Measurements from ENCODE around the gene KIF5B.
"Not testable (repeated sequence)": the region's sequence is repeated elsewhere in the genome, so short reads cannot be mapped to it uniquely, and the experiment has no call there.

KIF5B gene

DNA sequence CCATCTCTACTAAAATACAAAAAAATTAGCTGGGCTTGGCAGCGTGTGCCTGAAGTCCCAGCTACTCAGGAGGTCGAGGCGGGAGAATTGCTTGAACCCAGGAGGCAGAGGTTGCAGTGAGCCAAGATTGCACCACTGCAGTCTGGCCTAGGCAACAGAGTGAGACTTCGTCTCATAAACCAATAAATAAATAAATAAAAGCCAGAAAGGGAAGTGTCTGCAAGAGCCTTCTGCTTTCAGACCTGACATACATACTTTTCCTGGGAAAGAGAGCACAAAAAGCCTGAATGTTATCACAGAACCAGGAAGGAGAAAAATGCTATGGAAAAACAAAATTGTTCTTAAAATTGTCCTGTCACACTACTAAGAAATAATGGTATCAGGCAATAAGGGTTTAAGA, 4.1 kb upstream of the KIF5B start:
- DNase-seq (ENCODE audit: low read depth in 2 of 3, low spot score in 2 of 3) = no peak

DNA sequence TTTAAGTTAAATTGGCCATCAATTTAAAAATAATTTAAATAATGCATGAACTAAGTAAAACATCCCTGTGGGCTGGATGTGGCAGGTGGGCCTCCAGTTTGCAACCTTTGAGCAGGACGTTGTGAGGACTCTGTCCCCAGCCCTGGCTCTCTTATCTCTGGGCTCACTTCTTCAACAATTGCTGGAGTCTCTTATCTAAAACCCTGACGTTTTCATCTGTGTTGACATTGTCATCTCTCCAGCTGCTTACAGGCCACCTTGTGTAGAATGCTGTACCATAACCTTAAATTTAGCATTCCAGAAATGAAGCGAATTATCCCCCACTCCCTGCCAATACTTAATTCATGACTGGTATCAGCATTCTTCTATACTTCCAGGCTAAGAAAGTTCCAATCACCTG, 3.2 kb upstream of the KIF5B start:
- no peak for DNase-seq (ENCODE audit: low read depth in 2 of 3, low spot score in 2 of 3)

DNA sequence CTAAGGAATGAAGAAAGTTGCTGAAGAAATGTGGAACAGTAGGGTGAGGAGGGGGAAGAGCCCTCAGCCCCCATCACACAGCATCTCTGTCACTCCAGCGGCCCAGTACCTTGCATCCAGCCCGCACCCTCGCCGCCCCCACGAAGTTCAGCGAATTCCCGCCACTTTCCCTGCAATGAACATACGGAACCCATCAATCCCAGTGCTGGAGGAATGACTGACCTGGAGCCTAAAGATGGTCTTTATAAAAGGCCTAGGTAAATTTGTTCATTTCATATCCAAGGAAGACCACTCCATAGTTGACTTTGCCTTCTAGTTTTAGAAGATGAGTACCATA, 779 bp upstream of the KIF5B start:
- no peak for DNase-seq (ENCODE audit: low read depth in 2 of 3, low spot score in 2 of 3)

- peak; percentile 36 to 41 (median 41) for DNase-seq (ENCODE audit: low read depth in 2 of 3, low spot score in 2 of 3)
These were observed 618 bp downstream of the KIF5B start for GRCh38 chr10:32055478-32056135.

GRCh38 chr10:32054094-32054493, 2.1 kb downstream of the KIF5B start:
- no peak for DNase-seq (ENCODE audit: low read depth in 2 of 3, low spot score in 2 of 3)

GRCh38 chr10:32053392-32053791, 2.8 kb downstream of the KIF5B start:
- DNase-seq (ENCODE audit: low read depth in 2 of 3, low spot score in 2 of 3) = not testable (repeated sequence)

GRCh38 chr10:32051926-32052325, 4.3 kb downstream of the KIF5B start:
- DNase-seq (ENCODE audit: low read depth in 2 of 3, low spot score in 2 of 3) = no peak

DNA sequence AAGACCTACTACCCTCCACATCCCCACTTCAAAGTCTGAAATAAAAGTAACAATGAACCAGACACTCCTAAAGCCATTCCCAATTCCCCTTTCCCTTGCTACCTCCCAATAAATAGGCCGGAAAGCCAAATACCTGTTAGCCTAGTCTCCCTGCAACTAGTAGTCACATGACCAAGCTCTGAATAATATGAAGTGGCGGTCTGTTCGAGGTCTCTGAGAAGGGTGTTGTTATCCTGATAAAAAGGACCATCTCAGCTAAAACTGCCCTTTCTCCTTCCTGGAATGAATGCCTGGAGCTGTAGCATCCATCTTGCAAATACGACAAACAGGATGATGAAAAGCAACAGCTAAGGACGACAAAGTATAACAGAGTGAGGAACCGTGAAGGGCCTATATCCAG, 6.0 kb downstream of the KIF5B start:
- DNase-seq (ENCODE audit: low read depth in 2 of 3, low spot score in 2 of 3) = no peak

GRCh38 chr10:32049113-32049512, 7.1 kb downstream of the KIF5B start:
- DNase-seq (ENCODE audit: low read depth in 2 of 3, low spot score in 2 of 3) = no peak

GRCh38 chr10:32048282-32048681, 7.9 kb downstream of the KIF5B start:
- no peak for DNase-seq (ENCODE audit: low read depth in 2 of 3, low spot score in 2 of 3)

DNA sequence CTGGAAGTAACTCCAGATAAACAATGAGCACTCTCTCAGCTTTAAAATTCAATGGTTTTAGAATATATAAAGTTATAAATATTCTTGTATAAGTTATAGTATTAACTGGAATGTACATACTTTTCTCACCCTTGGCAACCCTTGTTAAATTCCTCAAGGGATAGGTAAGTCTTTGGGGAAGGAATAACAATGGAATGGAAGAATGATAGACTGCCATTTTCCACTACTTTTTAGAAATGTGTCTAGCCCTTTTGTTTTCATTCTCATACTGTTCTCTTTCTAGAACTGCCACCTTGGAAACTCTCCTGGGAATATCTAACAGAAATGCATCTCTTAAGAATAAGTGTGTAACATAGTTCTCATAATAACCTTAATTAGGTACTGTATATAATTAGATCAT, 8.3 kb downstream of the KIF5B start:
- no peak for DNase-seq (ENCODE audit: low read depth in 2 of 3, low spot score in 2 of 3)

GRCh38 chr10:32046151-32046550, 10.1 kb downstream of the KIF5B start:
- no peak for DNase-seq (ENCODE audit: low read depth in 2 of 3, low spot score in 2 of 3)

- not testable (repeated sequence) for DNase-seq (ENCODE audit: low read depth in 2 of 3, low spot score in 2 of 3)
These were observed 13.5 kb downstream of the KIF5B start for GRCh38 chr10:32042730-32043129.

DNA sequence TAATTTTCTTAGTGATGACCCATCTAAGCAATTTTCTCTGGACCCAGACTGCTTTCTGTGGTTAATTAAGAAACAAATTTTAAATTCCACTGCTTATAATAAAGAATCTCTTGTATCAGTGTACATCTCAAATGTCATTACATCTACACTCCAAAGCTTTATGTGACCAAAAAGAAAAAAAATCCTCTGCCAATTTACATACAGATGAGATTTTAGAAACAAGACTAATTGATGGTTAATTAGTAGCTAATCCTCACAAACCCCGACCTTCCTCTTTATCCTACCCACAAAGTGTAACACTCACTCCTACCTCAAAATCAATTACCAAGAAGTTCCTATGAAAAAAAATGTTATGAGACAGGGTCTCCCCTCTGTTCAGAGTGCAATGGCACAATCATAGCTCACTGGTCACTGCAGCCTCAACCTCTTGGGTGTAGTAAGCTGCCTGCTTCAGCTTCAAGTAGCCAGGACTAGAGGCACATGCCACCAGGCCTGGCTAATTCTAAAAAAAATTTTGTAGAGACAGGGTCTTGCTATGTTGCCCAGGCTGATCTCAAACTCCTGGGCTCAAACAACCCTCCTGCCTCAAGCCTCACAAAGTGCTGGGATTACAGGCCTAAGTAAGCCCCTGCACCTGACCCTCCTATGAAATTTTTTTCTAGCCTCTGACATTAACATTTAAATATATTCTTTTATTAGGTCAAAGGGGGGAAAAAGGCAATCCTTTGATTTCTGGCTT, 14.8 kb downstream of the KIF5B start:
- DNase-seq (ENCODE audit: low read depth in 2 of 3, low spot score in 2 of 3) = no peak

DNA sequence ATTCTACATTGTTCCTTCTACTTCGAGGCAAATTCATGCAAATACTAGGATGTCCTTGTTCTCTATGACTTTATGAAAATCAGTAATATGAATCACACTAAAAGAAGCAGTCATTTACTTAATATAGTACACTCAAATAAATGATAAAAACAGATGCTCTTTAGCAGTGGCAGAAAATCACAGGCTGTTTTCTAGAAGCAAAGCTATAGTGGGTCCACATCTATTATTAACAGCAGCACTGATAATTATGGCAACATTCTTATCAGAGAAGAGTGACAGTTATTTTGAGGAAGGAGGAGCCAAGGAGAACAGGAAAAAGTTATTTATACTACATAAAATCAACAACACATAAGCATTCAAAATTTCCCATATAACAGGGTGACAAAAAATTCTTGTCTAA, 16.5 kb downstream of the KIF5B start:
- DNase-seq (ENCODE audit: low read depth in 2 of 3, low spot score in 2 of 3) = no peak

DNA sequence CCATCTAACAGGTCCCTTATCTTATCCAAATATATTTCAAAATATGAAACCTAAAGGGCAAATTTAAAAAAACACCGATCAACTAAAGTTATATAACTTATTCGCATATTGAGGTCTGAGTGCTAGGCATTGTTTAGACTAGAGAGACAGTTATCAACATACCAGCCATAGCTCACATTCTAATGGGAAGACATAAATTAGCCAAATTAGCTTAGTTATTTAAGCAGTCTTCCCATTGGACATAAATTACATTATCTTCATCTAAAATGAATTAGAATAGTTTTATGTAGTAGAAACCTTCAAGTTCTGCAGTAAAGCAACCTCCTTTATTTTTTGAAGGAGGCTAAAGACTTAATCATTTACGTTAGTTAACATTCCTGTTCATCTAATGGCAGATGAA, 17.4 kb downstream of the KIF5B start:
- DNase-seq (ENCODE audit: low read depth in 2 of 3, low spot score in 2 of 3) = no peak

- no peak for DNase-seq (ENCODE audit: low read depth in 2 of 3, low spot score in 2 of 3)
These were observed 19.3 kb downstream of the KIF5B start for GRCh38 chr10:32036922-32037321.

DNA sequence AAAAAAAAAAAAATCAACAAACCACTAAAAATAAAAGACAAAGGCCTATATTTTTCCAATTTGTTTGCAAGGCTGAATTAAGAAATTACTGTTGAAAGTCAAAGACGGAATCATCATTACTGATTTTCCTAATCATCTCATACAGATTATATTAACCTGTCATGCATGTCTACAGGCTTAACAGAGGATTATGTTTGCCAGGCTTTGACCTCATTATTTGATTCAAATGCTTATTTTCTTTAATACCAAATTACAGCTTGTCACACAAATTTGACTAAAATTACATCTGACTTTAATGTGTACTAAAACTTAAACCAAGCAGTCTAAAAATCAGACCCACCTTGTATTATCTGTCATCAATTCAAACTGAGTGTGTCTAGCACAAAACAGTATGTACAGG, 21.2 kb downstream of the KIF5B start:
- no peak for DNase-seq (ENCODE audit: low read depth in 2 of 3, low spot score in 2 of 3)

- DNase-seq (ENCODE audit: low read depth in 2 of 3, low spot score in 2 of 3) = no peak
These were observed 23.1 kb downstream of the KIF5B start for GRCh38 chr10:32033171-32033570.

- DNase-seq (ENCODE audit: low read depth in 2 of 3, low spot score in 2 of 3) = no peak
These were observed 24.3 kb downstream of the KIF5B start for GRCh38 chr10:32031920-32032319.

DNA sequence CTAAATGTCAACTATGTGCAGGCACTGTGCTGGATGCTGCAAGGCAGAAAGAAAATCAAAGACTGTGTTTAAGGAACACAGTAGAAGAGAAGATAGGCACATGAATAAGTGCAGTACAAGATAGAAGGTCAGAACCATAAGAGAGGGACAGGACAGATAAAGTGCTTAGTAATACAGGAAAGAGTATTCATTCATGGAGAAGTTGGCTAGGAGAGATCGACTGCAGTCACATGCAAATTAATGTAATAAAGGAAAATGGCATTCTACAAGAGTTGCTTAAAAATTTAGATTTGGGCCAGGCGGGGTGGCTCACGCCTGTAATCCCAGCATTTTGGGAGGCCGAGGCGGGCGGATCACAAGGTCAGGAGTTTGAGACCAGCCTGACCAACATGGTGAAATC, 24.8 kb downstream of the KIF5B start:
- no peak for DNase-seq (ENCODE audit: low read depth in 2 of 3, low spot score in 2 of 3)

DNA sequence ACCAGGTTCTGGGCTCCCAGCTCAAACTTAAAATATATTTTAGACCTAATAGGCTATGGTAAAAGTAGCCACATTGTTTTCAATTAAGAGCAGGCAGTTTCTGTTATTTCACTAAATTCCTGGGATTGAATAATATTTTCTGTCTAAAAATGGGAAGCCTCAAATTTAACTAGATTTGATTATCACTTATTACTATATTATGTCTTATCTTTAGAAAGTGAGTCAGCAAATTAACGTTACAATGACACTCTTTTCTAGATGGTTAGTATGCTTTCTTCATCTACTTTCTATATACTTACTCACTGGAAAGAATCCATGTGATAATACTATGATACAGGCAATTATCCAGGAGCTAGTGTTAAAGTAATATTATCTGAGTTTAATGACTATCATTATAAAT, 27.5 kb downstream of the KIF5B start:
- no peak for DNase-seq (ENCODE audit: low read depth in 2 of 3, low spot score in 2 of 3)

DNA sequence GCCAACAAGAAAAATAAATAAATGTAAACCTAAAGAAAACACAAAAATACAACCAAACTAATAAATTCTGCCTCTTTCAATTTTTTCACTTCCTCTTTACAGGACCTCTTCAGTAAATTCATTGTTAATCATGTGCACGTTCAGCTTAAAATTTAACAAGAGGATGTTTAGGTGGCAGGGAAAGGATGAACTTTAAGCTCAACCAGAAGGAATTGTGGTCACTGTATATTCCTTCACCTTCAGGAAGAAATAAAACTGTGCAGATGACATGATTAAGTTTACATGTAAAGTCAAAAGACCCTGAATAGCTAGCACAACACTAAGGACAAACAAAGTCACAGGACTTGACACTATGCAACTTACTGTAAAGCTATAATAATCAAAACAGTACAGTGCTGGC, 33.0 kb downstream of the KIF5B start:
- no peak for DNase-seq (ENCODE audit: low read depth in 2 of 3, low spot score in 2 of 3)
